ENCODE measurements around the gene SRP19. TPM values are rescaled to one million over a fixed set of nuclear protein-coding genes. Genes with fewer than 3 reads are reported as not detected.

Gene SRP19
- total and polyA plus RNA-seq, 2 of the 8 experiments (the other 6 are each of a cell fraction or from before 2014, with no cell fraction given): 27.5 to 79.9 TPM

DNA sequence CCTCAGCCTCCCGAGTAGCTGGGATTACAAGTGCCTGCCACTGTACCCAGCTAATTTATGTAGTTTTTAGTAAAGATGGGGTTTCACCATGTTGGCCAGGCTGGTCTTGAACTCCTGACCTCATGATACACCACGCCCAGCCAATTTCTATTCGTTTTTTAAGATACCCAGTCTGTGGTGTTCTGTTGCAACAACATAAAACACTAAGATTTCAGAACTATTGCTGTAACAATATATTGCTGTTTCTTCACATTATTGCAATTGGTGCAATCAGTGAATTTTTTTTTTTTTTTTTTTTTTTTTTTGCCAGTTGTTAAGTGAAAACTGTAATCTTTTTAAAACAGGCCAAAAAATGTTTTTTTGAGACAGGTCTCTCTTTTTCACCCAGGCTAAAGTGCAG, 9.9 kb downstream of the SRP19 start:
- H3K36me3 ChIP-seq (ENCODE audit: control insufficient read depth in 2 of 4, insufficient read depth in 4 of 4, low read length in 3 of 4): peaks cover 4 to 47% (median 38%) of the 10 kb centered on the region in 4 experiments
- no peak overlapping the region for H3K14ac ChIP-seq (ENCODE audit: insufficient read length)
- no peak overlapping the region for H3K4me2 ChIP-seq (ENCODE audit: insufficient read depth in 1 of 2, low read depth in 2 of 2, low read length in 2 of 2)
- no peak for FAIRE-seq
- H4K8ac ChIP-seq (ENCODE audit: extremely low read depth, insufficient read depth, low read length): no peak overlapping the region
- no peak overlapping the region for H2BK12ac ChIP-seq (ENCODE audit: low read depth, low read length)
- no peak overlapping the region for H2AFZ ChIP-seq (ENCODE audit: low read length)
- H3K23me2 ChIP-seq (ENCODE audit: low read depth, low read length): no peaks in the 10 kb centered on the region
- no peak overlapping the region for H2BK120ac ChIP-seq (replicated peaks; ENCODE audit: low read depth, low read length)
- H2BK20ac ChIP-seq (ENCODE audit: low read length): no peak overlapping the region
- H3K27me3 ChIP-seq (replicated peaks in 1 of 4; ENCODE audit: control insufficient read depth in 3 of 4, extremely low read depth in 1 of 4, insufficient read depth in 3 of 4, low read length in 3 of 4): no peaks in the 10 kb centered on the region
- no peak overlapping the region for H2BK15ac ChIP-seq (ENCODE audit: low read length)
- no peak overlapping the region for H4K5ac ChIP-seq (ENCODE audit: insufficient read length, low read depth, low read length)
- H3K27ac ChIP-seq (ENCODE audit: low read depth, low read length): no peak overlapping the region
- no peak overlapping the region for H3K23ac ChIP-seq (ENCODE audit: insufficient read length)
- H3K79me2 ChIP-seq (ENCODE audit: control insufficient read depth in 1 of 2, insufficient read depth in 2 of 2, low read length in 2 of 2): no peaks in the 10 kb centered on the region
- no peak overlapping the region for H3K4me3 ChIP-seq (ENCODE audit: extremely low read depth in 1 of 4, insufficient read depth in 2 of 4, low read depth in 3 of 4, low read length in 4 of 4)
- no peak overlapping the region for H2AK5ac ChIP-seq (ENCODE audit: low read depth, low read length)
- H3K4ac ChIP-seq (replicated peaks; ENCODE audit: insufficient read length, low read depth, low read length): no peak overlapping the region
- no peak overlapping the region for H3K56ac ChIP-seq (replicated peaks; ENCODE audit: insufficient read length, low read depth, low read length)
- no peak for DNase-seq (ENCODE audit: low read depth in 1 of 2, low spot score in 2 of 2)
- H3K4me1 ChIP-seq (replicated peaks in 1 of 4; ENCODE audit: control insufficient read depth in 3 of 4, insufficient read depth in 4 of 4, low read length in 3 of 4): no peaks in the 10 kb centered on the region
- no peaks in the 10 kb centered on the region for H3K79me1 ChIP-seq (ENCODE audit: low read depth, low read length)
- H3K18ac ChIP-seq (ENCODE audit: extremely low read depth, low read length): no peak overlapping the region
- ChIA-PET POLR2A (ENCODE audit: partially characterized antibody) (interaction anchor here (0.8 to 1.4 kb wide), 3 partner anchors 10 to 18 kb away, joined by 3 to 4 read pairs (median 3); partner anchors contain the start of gene SRP19), CTCF (ENCODE audit: partially characterized antibody) (no interaction called here)
- no peak overlapping the region for H3K9ac ChIP-seq (replicated peaks in 1 of 4; ENCODE audit: extremely low read depth in 1 of 4, low read depth in 3 of 4, low read length in 3 of 4)
- 59% methylated on average over 3 of the region's 3 CpGs; no CpG with 5 or more reads in 1 of the 2 experiments for WGBS, 2 experiments (ENCODE audit: extremely low coverage in 1 of 2, insufficient coverage in 1 of 2, insufficient read length in 1 of 2, insufficient replicate concordance in 2 of 2, low coverage in 1 of 2, low lambda C conversion rate in 2 of 2, missing lambda C conversion rate in 1 of 2)
- H4K20me1 ChIP-seq (replicated peaks in 1 of 2; ENCODE audit: control insufficient read depth in 1 of 2, insufficient read depth in 2 of 2, low read length in 2 of 2): peaks cover 0 to 4% of the 10 kb centered on the region in 2 experiments
- H2BK5ac ChIP-seq (ENCODE audit: low read depth, low read length): no peak overlapping the region
- H4K91ac ChIP-seq (replicated peaks; ENCODE audit: insufficient read length, low read length): no peak overlapping the region
- H3K9me3 ChIP-seq (ENCODE audit: insufficient read depth in 2 of 2, low read depth in 1 of 2, low read length in 1 of 2): no peaks in the 10 kb centered on the region
- no peak for TF ChIP-seq RXRA (IDR thresholded peaks at IDR 0.05; ENCODE audit: insufficient read depth, low read depth, low read length)
- no peak for TF ChIP-seq SP2 (IDR thresholded peaks at IDR 0.05; ENCODE audit: low read length)
- TF ChIP-seq, protein P1, sequence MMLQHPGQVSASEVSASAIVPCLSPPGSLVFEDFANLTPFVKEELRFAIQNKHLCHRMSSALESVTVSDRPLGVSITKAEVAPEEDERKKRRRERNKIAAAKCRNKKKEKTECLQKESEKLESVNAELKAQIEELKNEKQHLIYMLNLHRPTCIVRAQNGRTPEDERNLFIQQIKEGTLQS (IDR thresholded peaks at IDR 0.05; ENCODE audit: insufficient read depth, low read depth, low read length): no peak
- TF ChIP-seq NRF1 (IDR thresholded peaks at IDR 0.05; ENCODE audit: low read depth, low read length): no peak
- TF ChIP-seq BCL11A (IDR thresholded peaks at IDR 0.05; ENCODE audit: low read depth in 2 of 2, low read length in 2 of 2): no peak
- TF ChIP-seq ZNF274 (IDR thresholded peaks at IDR 0.05; ENCODE audit: borderline replicate concordance, extremely low read depth, low read length): no peak
- TF ChIP-seq, protein P2, sequence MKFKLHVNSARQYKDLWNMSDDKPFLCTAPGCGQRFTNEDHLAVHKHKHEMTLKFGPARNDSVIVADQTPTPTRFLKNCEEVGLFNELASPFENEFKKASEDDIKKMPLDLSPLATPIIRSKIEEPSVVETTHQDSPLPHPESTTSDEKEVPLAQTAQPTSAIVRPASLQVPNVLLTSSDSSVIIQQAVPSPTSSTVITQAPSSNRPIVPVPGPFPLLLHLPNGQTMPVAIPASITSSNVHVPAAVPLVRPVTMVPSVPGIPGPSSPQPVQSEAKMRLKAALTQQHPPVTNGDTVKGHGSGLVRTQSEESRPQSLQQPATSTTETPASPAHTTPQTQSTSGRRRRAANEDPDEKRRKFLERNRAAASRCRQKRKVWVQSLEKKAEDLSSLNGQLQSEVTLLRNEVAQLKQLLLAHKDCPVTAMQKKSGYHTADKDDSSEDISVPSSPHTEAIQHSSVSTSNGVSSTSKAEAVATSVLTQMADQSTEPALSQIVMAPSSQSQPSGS (IDR thresholded peaks at IDR 0.05; ENCODE audit: low read length): no peak
- no peak for TF ChIP-seq RNF2 (IDR thresholded peaks at IDR 0.05; ENCODE audit: borderline replicate concordance, low read depth, low read length, missing control alignments, poor library complexity, severe bottlenecking)
- no peak for TF ChIP-seq TAF7 (optimal IDR thresholded peaks at IDR 0.05; ENCODE audit: borderline replicate concordance, low read depth, low read length)
- no peak for TF ChIP-seq POLR2AphosphoS5 (IDR thresholded peaks at IDR 0.05; ENCODE audit: low read depth, low read length)
- no peak for TF ChIP-seq CHD1 (IDR thresholded peaks at IDR 0.05; ENCODE audit: low read depth, low read length)
- TF ChIP-seq JUND (IDR thresholded peaks at IDR 0.05; ENCODE audit: low read length): no peak
